Activated CD4-positive, alpha-beta T cell treated with anti-CD3 and anti-CD28 coated beads, Interleukin-2, Interleukin-4, amounts not matched to agents 100 ng/mL and 50 ng/mL, durations not matched to agents 16 hours and 8 hours (primary cell): ENCODE results near the gene NAP1L1.

Experiments
- DNase-seq: peaks from one replicate; pipeline ENCODE4 v3.0.0-alpha.2; 2020; ENCODE audit warnings: low spot score

NAP1L1 gene

DNA sequence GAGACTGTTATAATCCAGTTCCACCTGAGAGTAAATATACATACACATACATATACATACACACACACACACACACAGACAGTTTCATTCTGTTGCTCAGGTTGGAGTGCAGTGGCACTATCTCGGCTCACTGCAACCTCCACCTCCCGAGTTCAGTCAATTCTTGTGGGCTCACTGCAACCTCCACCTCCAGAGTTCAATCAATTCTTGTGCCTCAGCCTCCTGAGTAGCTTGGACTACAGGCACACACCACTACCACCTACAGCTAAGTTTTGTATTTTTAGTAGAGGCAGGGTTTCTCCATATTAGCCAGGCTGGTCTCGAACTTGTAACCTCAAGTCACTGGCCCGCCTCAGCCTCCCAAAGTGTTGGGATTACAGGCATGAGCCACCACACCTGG is 44.0 kb downstream of the NAP1L1 start:
- DNase-seq, result no peak

DNA sequence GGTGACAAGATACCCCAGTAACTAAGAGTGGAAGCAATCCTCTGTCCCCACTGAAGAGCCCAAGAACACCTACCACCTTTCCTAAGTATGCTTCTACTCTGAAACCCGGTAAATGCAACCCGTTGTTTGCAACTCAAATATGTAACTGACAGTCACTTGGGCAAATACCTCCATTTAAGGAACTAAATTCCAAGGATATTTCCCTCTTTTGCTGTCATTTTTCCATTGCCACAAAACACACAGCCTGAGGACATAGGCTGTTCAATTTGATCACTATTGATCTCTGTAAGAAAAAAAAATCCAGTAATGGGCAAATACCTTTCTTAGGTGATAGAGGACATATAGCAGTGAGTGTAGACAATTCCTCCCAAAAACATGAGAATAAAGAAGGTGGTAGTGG is 46.3 kb downstream of the NAP1L1 start:
- no peak for DNase-seq

DNA sequence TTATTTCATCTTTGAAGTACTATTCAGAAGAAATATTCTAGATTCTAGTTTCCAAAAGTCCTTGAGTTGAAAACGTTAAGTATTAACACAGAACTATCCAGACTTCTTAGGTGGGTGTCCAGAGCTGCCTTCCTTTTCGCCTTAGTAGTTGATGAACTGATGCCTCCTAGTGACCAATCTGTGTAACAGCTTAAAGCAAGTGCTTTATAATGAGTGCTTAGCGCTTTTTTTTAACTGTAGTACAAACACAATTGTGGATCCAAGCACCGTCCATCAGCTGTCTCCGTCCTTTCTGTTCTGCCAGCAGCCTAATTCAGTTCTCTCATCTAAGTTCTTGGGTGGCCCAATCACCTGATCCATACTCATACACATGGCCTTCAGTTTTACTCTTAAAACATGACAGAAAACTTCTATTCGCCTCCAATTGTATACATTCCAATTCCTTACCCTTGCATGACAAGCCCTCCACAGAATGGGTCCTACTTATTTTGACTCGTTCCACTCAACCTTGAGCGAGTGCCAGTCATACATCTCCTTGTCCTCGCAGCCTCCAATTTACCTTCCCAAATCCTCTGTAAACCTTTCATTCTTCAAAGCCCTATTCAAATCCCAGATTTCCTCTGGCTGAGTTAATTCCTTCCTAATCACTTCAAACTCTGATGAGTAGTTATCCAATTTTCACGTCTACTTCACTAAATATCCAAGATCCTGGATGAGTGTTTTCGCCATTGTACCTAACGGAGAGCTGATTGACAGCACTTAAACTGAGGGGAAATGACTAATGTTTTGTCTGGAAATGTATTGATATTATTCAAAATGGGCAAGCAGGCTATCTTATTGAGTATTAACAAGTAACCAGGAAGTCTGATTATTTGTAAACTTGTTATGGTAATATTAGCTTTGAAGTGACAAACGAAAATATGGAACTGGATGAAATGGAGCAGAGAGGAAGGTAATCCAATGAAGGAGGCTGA is 47.1 kb downstream of the NAP1L1 start:
- peak; percentile 71 for DNase-seq

DNA sequence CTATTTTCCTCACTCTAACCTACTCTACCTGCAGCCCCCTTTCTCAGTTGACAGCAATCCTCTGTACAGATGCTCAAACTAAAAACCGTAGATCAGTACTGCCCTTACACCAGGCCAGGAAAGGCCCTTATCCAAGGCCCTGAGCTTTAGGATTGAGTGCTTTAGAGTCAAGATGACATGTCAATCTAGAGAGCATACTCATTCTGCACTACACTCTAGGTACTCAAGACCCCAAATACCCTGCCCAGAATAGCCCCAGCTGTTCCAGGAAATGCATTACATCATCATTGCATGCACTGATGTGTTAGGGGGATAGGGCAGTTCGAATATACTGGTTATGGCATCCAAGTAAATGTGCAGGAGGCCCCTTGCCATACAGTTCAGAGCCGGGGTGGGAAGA is 49.4 kb downstream of the NAP1L1 start:
- no peak for DNase-seq

DNA sequence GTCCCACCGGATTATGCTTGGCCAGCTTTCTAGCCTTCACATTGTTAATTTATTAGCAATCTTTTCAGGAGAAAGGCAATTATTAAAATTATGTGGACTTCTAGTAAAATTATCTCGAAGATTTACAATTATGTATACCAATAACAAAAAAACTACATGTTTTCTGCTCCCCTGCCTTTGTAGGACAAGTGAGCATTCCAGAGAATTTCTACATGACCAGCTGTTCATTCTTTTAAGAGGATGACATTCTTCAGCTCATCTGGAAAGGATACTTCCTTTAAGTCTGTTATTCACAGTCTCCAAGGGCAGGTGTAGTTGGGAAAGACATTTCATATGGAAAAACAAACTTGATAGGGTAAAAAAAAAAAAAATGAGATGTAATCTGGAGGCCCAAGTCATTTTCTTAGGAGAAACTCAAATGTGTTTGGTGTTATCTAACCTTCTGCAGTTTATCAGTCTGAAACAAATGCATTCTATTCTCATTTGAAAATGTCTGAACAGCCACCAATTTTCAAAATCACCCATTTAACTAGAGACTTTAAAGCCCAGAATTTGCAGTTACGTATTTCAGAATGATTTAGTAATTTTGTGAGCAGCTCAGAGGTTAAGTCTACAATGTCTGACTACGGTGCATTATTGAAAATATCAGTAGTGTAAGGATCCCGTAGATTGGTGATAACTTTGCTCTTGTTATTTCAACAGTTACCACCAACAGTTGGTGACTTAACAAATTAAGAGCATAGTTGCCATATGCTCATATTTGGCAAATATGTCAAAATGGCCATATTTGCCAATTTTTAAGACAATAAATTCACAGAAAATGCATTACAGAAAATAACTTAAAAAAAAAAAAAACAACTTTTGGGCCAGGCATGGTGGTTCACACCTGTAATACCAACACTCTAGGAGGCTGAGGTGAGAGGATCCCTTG is 51.1 kb downstream of the NAP1L1 start:
- DNase-seq, result no peak

DNA sequence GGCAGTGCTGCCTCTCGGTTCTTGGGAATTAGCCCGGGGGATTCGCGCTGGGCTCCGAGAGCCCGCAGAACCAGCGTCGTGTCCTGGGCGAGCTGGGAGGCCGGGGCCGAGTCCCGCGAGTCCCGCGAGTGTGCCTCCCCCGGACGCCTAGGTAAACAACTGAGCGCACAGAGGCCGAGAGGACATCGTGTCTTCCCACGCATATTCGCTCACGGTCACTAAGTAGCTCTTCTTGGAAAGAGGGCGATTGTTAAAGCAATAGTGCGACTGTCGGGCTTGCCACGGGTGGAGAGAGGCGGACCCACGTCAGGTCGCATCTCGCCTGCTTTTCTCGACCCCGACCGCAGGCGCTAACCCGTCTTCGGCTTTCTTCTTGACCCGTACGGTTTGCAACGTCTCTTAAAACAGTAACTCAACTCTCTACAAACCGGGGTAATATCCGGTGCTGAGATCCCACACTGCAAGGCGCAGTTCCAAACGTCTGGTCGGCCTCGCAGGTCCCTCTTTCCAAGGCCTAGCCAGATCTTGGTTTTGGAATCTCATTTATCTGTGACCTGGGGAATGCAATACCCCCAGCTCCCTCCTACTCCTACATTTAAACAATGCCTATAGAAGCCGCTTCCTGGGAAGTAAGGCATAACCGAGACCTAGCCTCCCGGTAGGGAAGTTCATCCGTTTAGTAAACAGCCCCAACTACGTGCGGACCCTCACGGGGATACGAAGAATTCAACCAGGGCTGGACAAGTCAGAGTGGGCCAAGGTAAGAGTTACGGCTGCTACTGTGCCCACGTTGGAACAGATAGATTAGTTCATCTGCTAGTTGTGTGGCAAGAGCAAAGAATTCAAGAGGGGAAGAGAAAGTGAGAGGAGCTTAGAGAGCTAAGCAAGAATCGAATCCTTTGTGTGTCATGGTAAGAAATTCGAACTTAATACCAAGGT is 52.2 kb downstream of the NAP1L1 start:
- peak; percentile 38 for DNase-seq

DNA sequence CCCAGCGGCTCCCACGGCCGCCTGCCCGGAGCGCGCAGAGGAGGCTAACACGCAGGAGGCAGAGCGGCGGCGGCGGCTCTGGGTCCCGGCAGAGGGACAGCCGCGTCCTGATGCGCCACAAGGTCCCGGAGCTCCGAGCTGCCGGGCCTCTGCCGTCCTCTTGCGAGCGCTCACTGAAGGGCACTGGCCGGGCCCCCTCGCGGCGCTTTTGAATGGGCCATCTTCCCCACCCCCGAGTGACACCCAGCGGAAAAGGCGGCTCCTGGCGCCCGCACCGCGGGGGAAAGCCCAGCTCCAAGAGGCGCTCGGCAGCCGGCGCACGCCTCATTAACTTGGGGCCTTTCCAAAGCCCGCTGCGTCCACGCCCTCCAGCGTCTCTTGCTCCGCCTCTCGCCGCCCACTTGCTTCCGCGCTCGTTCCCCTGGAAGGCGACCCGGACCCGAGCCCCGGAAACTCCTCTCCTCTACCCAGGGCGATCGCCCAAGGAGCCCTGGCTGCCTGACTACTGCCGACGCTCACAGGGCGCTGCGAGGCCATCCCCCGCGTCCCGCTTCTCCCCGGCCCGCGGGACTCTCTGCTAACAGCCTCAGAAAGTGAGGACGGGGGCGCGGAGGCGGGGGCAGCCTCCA is 53.0 kb downstream of the NAP1L1 start, which contains the start of gene PHLDA1:
Gene PHLDA1, minus strand, starts transcription at position 363 of the 629 bp plus-strand sequence.
- DNase-seq, result peak; percentile 95

DNA sequence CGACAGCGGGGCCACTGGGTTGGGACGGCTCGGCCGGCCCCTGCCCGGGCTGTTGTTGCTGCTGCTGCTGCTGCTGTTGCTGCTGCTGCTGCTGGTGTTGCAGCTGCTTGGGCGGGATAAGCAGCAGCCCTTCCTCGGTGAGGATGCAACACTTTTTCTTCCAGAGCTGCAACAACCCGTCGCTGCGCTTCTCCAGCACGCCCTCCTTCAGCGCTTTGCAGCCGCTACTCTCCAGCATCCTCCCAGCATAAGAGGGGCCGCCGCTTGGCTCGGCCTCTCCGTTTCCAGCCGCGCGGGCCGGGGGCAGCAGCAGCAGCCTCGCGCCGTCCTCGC is 53.4 kb downstream of the NAP1L1 start:
- no peak for DNase-seq

DNA sequence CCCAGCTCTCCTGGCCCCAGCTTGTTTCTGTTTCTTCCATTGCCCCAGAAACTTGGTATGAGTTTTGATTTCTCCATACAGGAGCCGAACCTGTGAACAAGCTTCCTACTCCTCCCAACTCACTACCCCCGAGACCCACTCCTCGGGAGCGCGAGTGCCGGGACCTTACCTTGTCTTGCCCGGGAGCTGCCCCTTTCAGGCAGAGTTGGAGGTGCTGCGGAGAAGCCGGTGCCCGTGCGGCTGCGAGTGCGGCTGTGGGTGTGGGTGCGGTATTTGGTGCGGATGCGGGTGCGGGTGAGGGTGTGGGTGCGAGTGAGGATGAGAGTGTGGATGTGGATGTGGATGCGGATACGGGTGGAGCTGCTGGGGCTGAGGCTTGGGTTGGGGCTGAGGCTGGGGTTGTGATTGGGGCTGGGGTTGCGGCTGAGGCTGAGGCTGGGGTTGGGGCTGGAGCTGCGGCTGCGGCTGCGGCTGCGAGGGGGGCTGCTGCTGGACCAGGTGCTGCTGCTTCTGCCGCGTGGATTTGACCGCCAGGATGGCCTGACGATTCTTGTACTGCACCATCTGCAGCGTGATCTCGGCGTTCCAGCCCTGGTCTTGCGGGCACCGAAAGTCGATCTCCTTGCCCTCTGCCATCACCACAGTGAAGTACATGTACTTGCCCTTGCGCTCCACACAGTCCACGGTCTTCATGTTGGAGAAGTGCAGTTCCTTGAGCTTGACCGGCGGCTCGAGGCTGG is 54.0 kb downstream of the NAP1L1 start:
- peak; percentile 45 for DNase-seq

DNA sequence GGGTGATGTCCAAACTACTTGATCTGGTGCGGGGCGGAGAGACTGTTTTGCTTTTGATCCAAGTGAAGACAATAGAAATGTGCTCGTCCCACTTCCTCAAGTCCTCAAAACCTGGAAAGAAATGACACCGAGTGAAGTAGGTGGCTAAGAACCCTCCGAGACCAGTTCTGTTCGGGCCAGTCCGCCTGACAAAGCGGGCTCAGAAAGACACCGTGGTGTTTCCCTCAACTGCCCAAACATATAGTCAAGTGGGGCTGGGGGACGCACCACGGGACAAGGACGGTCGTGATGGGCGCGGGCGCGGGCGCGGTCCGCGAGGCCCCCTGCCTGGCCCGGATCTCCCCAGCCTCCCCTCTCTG is 54.5 kb downstream of the NAP1L1 start:
- no peak for DNase-seq

DNA sequence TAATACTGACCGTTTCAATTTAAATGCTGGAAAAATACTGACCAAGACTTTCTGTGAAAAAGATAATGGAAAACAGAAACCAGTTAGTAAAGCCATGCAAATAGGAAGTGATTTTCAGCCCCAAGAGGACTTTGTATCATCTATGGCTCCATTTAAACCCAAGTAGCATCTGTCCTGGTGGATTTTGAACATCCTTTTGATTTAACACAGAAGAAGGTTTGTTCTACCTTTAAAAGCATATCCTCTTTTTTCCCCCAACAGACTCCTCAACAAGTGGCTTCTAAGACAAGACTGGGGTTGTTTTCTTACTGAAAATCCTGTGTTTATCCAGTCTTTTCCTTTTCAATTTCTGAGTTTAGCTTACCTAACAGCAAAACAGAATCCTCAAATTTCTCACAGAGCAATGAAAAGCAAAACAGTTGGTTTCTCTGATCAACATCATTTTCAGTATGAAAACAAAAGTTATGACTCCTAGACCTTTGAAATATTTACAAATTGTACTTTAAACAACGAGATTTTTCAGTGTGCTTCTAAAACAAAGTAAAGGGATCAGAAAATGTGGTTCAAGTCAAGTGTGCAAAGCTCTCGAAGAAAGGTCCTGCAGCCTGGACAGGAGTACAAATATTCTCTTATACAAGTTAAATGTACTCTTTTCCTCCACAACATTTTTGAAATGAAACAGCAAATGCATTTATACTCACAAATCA is 55.8 kb downstream of the NAP1L1 start:
- no peak for DNase-seq

DNA sequence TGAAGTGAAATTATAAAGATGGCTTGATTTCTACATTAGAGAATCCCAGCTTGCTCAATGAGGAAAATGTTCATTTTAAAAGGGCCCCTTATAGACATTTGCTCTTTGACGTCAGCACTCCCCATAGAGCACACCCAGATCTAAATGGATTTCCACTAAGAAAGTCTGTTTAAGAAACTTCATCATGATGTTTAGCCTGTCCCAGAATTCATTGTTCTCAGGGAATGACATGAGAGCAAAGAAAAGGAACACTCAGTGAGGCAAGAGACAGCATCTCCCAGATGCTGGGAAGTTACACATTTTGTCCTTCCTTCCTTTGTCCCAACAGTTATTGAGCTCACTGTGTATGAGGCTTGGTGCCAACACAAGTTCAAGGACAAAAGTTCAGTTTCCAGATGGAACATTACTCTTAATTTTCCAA is 57.8 kb downstream of the NAP1L1 start:
- DNase-seq, result no peak

DNA sequence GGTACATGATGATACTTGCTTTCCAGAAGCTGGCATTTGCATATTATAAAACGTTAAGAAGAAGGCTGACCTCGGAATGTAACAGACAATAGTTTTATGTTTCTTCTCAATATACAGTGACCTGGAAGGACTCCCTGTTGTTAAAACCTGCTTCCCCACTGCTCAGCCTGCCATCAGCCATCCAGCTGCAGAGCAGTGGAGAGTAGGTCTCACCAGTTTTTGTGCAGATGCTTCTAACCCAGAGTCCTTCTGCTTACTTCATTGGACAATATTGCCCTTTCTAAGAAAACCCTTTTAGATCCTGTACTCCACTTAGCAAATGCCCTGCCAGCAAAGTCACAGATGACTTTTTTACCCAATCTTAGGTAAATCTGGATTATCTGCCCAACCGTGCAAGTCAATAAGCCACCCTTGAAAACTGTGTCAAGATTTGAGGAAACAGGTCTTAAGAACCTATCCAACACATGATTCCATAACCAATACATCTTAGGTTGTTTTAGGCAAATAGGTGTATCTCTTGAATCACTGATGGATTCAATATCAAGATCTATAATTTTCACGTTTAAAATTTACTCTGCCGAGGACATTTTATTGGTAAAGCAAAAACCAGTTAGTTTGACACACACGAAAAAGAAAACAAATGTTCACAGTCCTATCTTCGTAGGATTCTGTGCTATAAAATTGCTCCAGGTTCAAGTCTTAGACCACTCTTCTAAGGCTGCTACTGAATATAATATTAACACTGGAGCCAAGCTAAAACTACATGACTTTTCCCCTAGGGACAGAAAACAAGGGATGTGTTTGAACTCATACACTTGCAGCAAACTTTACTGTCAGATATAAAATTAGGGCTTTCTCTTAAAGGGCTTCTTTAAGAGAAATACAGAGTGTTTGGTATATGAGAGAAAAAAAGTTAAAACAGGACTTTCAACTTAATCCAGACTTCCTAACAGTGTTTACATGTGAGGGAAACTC is 58.6 kb downstream of the NAP1L1 start:
- no peak for DNase-seq

DNA sequence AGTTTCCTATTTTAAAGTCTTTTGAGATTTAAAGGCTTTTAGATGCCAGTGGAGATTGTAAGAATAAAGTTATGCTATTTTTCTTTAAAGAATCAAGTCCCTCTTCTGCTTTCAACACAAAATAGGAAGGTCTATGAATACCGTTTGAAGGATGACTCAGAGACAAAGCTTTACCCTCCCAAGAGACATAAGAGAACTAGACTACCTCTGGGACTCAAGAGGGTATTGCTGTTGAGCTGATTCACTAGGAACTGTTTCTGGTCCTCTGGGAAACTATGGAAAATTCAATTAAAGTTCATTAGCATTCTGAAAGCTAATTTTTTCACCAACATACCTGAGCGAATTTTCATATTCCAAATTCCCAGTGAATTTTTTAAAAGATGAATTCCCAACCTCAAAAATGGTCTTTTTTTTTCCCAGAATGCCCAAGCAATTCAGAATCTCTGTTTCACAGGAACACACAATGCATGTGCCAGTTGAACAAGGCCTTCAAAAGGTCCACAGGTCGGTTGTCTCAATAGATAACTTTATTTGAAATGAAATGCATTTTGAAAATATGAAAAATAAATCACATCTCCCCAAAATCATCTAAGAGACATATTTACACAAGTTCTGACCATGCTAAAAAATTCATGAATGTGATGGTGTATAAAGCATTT is 59.4 kb downstream of the NAP1L1 start:
- no peak for DNase-seq

DNA sequence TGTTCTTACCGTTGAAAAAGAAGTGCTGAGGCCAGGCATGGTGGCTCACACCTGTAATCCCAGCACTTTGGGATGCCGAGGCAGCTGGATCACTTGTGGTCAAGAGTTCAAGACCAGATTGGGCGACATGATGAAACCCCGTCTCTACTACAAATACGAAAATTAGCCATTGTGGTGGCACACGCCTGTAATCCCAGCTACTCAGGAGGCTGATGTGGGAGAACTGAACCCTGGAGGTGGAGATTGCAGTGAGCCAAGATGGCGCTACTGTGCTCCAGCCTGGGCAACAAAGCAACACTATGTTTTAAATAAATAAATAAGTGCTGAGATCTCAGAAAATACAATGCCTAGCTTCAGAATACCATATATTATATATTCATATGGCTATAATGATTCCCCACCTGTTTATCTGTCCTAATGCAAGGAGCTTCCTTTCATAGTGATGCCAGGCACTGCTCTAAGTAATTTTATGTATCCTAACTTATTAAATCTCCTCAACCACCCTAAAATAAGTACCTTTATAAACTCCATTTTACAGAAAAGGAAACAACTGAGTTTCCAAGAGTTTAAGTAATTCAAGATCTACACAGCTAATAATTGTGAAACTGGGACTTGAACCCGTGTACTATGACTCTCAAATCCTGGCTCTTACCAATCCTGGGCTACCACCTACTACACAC is 60.2 kb downstream of the NAP1L1 start:
- no peak for DNase-seq

DNA sequence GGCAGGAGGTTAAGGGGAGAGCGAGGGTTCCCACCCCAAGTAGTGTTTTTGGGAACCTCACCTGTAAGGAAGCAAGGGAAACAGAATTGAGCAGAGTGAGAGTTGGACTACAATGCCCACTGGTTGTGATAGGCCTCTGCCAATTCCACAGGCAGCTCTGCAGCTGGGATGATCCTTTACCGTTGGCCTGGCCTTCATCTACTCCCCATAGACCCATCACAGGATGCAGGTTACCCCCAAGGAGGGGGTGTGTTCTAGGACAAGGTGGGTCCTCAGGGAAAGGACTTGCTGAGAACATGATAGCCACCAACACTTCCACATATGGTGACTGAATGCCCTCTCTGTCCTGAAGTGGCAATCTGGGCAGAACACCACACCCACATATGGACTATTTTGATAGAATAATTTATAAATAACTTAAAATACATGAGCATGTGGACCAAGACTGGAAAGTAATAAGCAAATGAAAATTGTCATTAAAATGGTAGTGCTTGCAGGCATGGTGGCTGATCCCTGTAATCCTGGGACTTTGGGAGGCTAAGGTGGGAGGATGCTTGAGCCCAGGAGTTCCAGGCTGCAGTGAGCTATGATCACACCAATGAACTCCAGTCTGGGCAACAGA is 61.3 kb downstream of the NAP1L1 start:
- no peak for DNase-seq

DNA sequence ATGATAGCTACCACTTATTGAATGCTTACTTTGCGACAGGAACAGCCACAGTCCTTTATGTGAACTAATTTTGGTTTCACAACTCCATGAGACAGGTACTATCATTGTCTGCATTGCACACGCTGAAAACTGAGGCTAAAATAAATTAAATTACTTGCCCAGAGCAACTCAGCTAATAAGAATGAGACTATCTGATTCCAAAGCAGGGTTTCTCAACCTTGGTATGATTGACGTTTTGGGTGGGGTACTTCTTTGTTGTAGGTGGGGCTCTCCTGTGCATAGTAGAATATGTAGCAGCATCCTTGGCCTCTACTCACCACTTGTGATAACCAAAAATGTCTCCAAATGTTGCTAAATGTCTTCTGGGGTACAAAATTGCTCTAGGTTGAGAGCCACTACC is 62.0 kb downstream of the NAP1L1 start:
- DNase-seq, result no peak
